Gastrocnemius medialis (tissue), 4 donors: ENCODE data around the gene LDB3.

Source experiments
- POLR2A ChIP-seq, 2 donors: fragments of 450-650 bp; IDR thresholded peaks; one replicate each; pipeline ENCODE4 v1.6.1; 2017; ENCODE audit warnings: antibody characterized with exemption in 2 of 2, mild to moderate bottlenecking in 2 of 2, moderate library complexity in 2 of 2
- TF ChIP-seq, protein P1 (sequence below), 5 experiments: fragments of 450-650 bp in 3 of 5; fragments of 200-600 bp in 2 of 5; sonication (generic) in 2 of 5; IDR thresholded peaks in 4 of 5; conservative IDR thresholded peaks in 1 of 5; 1 replicate in 4 of 5; 2 replicates in 1 of 5; pipeline ENCODE4 v1.5.1; 2016 to 2019; ENCODE audit warnings: antibody characterized with exemption in 5 of 5, mild to moderate bottlenecking in 3 of 5, moderate library complexity in 3 of 5

DNA sequence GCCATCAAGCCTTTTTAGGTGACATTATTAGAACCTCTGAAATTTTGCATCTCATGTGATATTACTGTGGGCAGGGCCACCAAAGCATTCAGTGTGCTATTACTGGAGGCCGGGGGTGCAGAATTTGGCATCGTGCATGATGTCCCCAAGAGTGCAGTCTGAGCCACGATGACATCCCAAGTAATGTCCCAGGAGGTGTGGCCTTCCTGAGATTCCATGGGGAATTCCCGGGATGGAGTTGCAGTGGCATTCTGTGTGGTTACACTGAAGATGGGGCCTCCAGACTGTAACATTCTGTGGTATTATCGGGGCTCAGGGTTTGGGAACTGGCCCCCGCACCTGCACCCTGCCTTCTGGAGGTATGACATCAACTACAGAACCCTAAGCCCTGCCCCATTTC is 9.1 kb downstream of the LDB3 start:
- TF ChIP-seq, protein P1, sequence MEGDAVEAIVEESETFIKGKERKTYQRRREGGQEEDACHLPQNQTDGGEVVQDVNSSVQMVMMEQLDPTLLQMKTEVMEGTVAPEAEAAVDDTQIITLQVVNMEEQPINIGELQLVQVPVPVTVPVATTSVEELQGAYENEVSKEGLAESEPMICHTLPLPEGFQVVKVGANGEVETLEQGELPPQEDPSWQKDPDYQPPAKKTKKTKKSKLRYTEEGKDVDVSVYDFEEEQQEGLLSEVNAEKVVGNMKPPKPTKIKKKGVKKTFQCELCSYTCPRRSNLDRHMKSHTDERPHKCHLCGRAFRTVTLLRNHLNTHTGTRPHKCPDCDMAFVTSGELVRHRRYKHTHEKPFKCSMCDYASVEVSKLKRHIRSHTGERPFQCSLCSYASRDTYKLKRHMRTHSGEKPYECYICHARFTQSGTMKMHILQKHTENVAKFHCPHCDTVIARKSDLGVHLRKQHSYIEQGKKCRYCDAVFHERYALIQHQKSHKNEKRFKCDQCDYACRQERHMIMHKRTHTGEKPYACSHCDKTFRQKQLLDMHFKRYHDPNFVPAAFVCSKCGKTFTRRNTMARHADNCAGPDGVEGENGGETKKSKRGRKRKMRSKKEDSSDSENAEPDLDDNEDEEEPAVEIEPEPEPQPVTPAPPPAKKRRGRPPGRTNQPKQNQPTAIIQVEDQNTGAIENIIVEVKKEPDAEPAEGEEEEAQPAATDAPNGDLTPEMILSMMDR (IDR thresholded peaks at IDR 0.05 in 4 of 5, conservative IDR thresholded peaks at IDR 0.05 in 1 of 5): no peak
- TF ChIP-seq POLR2A (IDR thresholded peaks at IDR 0.05): no peak
